ENCODE results near the gene GET4. TPM values are rescaled to one million over a fixed set of nuclear protein-coding genes. Genes with fewer than 3 reads are reported as not detected.

Gene GET4
- total RNA-seq, 4 donors from 2014 or later: 16.3 to 35.0 (median 17.9) TPM

- TF ChIP-seq, protein P1, sequence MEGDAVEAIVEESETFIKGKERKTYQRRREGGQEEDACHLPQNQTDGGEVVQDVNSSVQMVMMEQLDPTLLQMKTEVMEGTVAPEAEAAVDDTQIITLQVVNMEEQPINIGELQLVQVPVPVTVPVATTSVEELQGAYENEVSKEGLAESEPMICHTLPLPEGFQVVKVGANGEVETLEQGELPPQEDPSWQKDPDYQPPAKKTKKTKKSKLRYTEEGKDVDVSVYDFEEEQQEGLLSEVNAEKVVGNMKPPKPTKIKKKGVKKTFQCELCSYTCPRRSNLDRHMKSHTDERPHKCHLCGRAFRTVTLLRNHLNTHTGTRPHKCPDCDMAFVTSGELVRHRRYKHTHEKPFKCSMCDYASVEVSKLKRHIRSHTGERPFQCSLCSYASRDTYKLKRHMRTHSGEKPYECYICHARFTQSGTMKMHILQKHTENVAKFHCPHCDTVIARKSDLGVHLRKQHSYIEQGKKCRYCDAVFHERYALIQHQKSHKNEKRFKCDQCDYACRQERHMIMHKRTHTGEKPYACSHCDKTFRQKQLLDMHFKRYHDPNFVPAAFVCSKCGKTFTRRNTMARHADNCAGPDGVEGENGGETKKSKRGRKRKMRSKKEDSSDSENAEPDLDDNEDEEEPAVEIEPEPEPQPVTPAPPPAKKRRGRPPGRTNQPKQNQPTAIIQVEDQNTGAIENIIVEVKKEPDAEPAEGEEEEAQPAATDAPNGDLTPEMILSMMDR (IDR thresholded peaks at IDR 0.05; ENCODE audit: low read depth): no peak
Observed at GRCh38 chr7:907158-907980, 31.0 kb downstream of the GET4 start.

DNA sequence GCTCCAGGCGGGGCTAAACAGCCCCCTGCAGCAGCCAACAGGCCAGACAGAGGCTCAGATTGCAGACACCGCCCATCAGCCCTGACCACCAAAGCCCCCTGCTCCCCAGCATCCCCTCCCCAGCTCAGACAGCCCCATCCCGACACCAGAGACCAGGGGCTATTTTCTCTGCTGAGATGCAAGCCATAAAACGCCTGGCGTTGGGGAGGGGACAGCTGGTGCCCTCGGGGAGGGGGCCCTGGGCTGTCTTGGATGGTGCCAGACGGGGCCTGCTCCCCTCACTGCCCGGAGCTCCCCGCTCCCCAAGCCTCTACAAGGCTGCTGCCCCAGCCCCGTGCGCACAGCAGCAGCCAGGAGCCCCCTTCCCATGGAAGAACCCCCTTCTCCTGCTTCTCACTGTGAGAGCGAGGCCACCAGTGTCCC, 31.8 kb downstream of the GET4 start:
- TF ChIP-seq, protein P1 (IDR thresholded peaks at IDR 0.05; ENCODE audit: low read depth): no peak

- TF ChIP-seq, protein P1 (IDR thresholded peaks at IDR 0.05; ENCODE audit: low read depth): no peak
Observed at GRCh38 chr7:909358-910329, 33.3 kb downstream of the GET4 start.

- TF ChIP-seq, protein P1 (IDR thresholded peaks at IDR 0.05; ENCODE audit: low read depth): no peak
Observed at GRCh38 chr7:910441-910861, 34.1 kb downstream of the GET4 start.

GRCh38 chr7:910931-911431, 34.6 kb downstream of the GET4 start:
- TF ChIP-seq, protein P1 (IDR thresholded peaks at IDR 0.05; ENCODE audit: low read depth): no peak

DNA sequence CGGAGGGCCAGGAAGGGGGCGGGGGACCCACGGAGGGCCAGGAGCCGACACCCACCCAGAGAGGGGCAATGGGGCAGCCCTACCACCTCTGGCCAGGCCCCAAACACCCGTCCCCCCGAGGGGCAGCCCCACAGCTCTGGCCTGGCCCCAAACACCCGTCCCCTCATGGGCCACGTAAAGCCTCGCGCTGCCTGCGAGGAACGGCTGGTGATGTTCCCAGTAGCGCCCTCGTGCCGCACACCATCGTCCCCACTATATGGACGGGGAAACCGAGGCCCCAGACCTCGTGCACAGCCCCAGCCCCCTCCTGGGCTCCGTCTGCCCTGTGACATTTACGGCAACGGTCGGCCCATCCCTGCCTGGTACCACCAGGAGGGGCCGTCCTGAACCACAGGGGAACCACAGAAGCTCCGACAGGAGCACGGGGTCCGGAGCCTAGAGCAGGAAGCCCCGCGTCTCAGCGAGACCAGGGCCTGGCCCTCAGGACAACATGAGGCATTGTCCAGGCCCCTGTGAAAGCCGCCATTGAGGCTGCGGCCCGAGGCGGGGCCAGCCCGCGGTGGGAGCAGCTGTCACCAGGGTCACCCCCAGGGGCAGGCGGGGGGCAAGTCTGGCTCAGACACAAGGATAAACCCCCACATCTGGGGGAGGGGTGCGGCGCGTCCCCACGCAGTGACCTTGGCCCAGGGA, 35.6 kb downstream of the GET4 start:
- TF ChIP-seq, protein P1 (IDR thresholded peaks at IDR 0.05; ENCODE audit: low read depth): no peak

All from subcutaneous adipose tissue (tissue), 4 donors.